Measurements from ENCODE around the gene POGZ. TPM values are rescaled to one million over a fixed set of nuclear protein-coding genes. Genes with fewer than 3 reads are reported as not detected.
"Not testable (repeated sequence)": the region's sequence is repeated elsewhere in the genome, so short reads cannot be mapped to it uniquely, and the experiment has no call there.

POGZ gene
- polyA plus RNA-seq, 6 donors from 2014 or later = 2.5 to 15.0 (median 8.0) TPM

DNA sequence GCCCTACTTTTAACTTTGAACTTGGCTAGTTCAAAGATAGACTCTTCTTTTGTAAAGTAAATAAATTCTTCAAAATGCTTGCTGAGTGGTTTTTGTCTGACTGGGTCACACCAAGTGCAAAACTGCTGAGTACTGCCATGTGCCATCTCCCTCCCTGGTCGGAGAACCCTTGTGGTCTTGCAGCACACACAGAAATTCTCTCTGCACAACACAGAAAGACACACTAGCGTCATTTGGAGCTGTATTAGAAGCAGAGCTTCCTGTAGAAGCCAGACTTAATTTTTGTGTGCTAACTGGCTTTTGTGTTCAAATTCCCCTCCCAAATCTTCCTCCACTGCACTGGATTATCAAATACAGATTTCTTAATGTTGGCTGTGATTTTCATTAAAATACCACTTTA is 57.4 kb downstream of the POGZ start:
- H3K4me1 Mint-ChIP-seq = peaks cover 17 to 22% (median 20%) of the 10 kb centered on the region in 3 donors
- DNase-seq (no peak), ATAC-seq (ENCODE audit: low read depth in 2 of 2) (no peak)
- peak overlapping the region in 5 of 8 donors; percentile 12 to 100 (median 63) for H3K4me3 Mint-ChIP-seq
- no peaks in the 10 kb centered on the region for H3K27me3 Mint-ChIP-seq
- no peaks in the 10 kb centered on the region for H3K9me3 Mint-ChIP-seq
- peak overlapping the region in 1 of 6 donors; percentile 99 for H3K27ac Mint-ChIP-seq
- peaks cover 6 to 18% of the 10 kb centered on the region in 2 donors for H3K36me3 Mint-ChIP-seq

GRCh38 chr1:151401125-151401788 is 58.0 kb downstream of the POGZ start:
- peaks cover 6 to 17% of the 10 kb centered on the region in 2 donors for H3K36me3 Mint-ChIP-seq
- H3K27me3 Mint-ChIP-seq = no peaks in the 10 kb centered on the region
- H3K9me3 Mint-ChIP-seq = no peaks in the 10 kb centered on the region
- ATAC-seq (ENCODE audit: low read depth in 2 of 2) = no peak
- peak overlapping the region in 6 of 8 donors; percentile 89 to 100 (median 98) for H3K4me3 Mint-ChIP-seq
- peaks cover 17 to 22% (median 20%) of the 10 kb centered on the region in 3 donors for H3K4me1 Mint-ChIP-seq
- peak overlapping the region; percentile 29 to 99 (median 92) for H3K27ac Mint-ChIP-seq
- DNase-seq = no peak

- H3K27me3 Mint-ChIP-seq = no peaks in the 10 kb centered on the region
- peak within 1 kb of the TSS; percentile 98 to 100 (median 99) for H3K27ac Mint-ChIP-seq
- peak; percentile 83 for DNase-seq
- ATAC-seq (ENCODE audit: low read depth in 2 of 2) = peak; percentile 95 to 96
- H3K9me3 Mint-ChIP-seq = no peaks in the 10 kb centered on the region
- peaks cover 17 to 22% (median 20%) of the 10 kb centered on the region in 3 donors for H3K4me1 Mint-ChIP-seq
- peak within 1 kb of the TSS; percentile 89 to 100 (median 98) for H3K4me3 Mint-ChIP-seq
- H3K36me3 Mint-ChIP-seq = peaks cover 6 to 8% of the 10 kb centered on the region in 2 donors
These were observed 59.7 kb downstream of the POGZ start, which contains the start of gene PSMB4 for GRCh38 chr1:151399324-151400171. PSMB4 (plus strand) TSS chr1:151399573; CDS start chr1:151399588, 15 bp downstream.

- not testable (repeated sequence) for H3K36me3 Mint-ChIP-seq, H3K9me3 Mint-ChIP-seq
These were observed 63.0 kb downstream of the POGZ start for GRCh38 chr1:151396265-151396664.

GRCh38 chr1:151393583-151393982 is 65.7 kb downstream of the POGZ start:
- Mint-ChIP-seq H3K4me3 (peak overlapping the region in 1 of 8 donors; percentile 15), H3K36me3 (no peaks in the 10 kb centered on the region), H3K4me1 (no peaks in the 10 kb centered on the region), H3K27ac (no peak overlapping the region), H3K9me3 (no peaks in the 10 kb centered on the region), H3K27me3 (no peaks in the 10 kb centered on the region)
- DNase-seq (no peak), ATAC-seq (ENCODE audit: low read depth in 2 of 2) (no peak)

More at GRCh38 chr1:151396265-151396664, 63.0 kb downstream of the POGZ start:
- Mint-ChIP-seq H3K4me3 (peak overlapping the region in 1 of 8 donors; percentile 47), H3K4me1 (peaks cover 17 to 19% (median 18%) of the 10 kb centered on the region in 3 donors)
- not testable (repeated sequence) for H3K27me3 Mint-ChIP-seq; ATAC-seq (ENCODE audit: low read depth in 2 of 2); DNase-seq; H3K27ac Mint-ChIP-seq

- H3K4me3 Mint-ChIP-seq = no peak overlapping the region
- no peak overlapping the region for H3K27ac Mint-ChIP-seq
- no peak for DNase-seq
- no peaks in the 10 kb centered on the region for H3K4me1 Mint-ChIP-seq
- no peaks in the 10 kb centered on the region for H3K9me3 Mint-ChIP-seq
- no peak for ATAC-seq (ENCODE audit: low read depth in 2 of 2)
- H3K27me3 Mint-ChIP-seq = no peaks in the 10 kb centered on the region
- H3K36me3 Mint-ChIP-seq = no peaks in the 10 kb centered on the region
These were observed 68.2 kb downstream of the POGZ start for GRCh38 chr1:151391079-151391563.

DNA sequence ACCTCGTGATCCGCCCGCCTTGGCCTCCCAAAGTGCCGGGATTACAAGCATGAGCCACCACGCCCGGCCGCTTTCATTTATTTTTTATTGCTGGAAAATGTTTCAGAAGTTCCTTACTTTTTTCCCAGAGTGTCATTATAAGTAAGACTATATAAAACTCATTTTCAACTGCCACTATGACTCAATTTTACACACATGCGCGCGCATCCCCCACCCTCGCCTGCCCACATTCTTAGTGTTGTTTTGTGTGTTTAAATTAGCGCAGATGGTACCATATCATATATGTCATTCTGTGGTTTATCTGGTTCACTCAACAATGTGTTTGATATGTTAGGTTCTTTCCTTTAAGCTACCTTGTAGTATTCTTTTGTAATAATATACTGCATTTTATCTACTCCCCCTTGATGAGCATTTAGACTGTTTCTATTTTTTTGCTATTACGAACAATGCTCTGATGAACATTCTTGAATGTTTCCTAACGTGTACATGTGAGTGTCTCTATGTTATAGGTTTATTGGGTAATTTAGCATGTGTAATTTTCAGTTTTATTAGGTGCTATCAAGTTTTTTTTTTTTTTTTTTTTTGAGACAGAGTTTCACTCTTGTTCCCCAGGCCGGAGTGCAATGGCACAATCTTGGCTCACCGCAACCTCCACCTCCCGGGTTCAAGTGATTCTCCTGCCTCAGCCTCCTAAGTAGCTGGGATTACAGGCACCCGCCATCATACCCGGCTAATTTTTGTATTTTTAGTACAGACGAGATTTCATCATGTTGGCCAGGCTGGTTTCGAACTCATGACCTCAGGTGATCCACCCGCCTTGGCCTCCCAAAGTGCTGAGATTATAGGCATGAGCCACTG is 68.8 kb downstream of the POGZ start:
- not testable (repeated sequence) for H3K27ac Mint-ChIP-seq; DNase-seq; H3K36me3 Mint-ChIP-seq; ATAC-seq (ENCODE audit: low read depth in 2 of 2); H3K4me1 Mint-ChIP-seq; H3K27me3 Mint-ChIP-seq; H3K4me3 Mint-ChIP-seq; H3K9me3 Mint-ChIP-seq

- DNase-seq = no peak
- no peaks in the 10 kb centered on the region for H3K4me1 Mint-ChIP-seq
- no peaks in the 10 kb centered on the region for H3K27me3 Mint-ChIP-seq
- no peak for ATAC-seq (ENCODE audit: low read depth in 2 of 2)
- H3K27ac Mint-ChIP-seq = peak overlapping the region in 1 of 6 donors; percentile 86
- H3K4me3 Mint-ChIP-seq = no peak overlapping the region
- peaks cover 0 to 1% (median 0%) of the 10 kb centered on the region in 7 donors for H3K9me3 Mint-ChIP-seq
- no peaks in the 10 kb centered on the region for H3K36me3 Mint-ChIP-seq
These were observed 73.3 kb downstream of the POGZ start for GRCh38 chr1:151386002-151386401.

DNA sequence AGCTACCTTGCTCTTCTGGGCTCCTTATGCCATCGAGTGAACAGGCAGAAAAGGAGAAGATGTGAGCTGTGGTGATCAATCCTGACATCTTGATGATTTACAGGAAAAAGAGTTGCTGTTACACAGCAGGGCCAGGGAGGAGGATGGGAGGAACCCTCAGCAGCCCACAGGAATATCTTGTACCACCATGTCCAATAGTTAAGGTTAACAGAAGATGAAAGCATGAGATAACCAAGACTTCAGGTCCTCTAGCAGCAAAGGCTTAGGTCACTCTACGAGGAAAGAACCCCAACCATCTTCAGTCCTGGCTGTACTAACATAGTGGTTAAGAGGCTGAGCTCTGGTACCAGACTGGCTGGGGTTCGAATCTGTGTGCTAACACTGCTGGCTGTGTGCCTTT is 74.7 kb downstream of the POGZ start:
- Mint-ChIP-seq H3K9me3 (peaks cover 0 to 1% (median 0%) of the 10 kb centered on the region in 7 donors), H3K27me3 (no peaks in the 10 kb centered on the region), H3K4me1 (no peaks in the 10 kb centered on the region), H3K4me3 (no peak overlapping the region), H3K36me3 (no peaks in the 10 kb centered on the region), H3K27ac (peak overlapping the region in 1 of 6 donors; percentile 40)
- no peak for DNase-seq
- no peak for ATAC-seq (ENCODE audit: low read depth in 2 of 2)

DNA sequence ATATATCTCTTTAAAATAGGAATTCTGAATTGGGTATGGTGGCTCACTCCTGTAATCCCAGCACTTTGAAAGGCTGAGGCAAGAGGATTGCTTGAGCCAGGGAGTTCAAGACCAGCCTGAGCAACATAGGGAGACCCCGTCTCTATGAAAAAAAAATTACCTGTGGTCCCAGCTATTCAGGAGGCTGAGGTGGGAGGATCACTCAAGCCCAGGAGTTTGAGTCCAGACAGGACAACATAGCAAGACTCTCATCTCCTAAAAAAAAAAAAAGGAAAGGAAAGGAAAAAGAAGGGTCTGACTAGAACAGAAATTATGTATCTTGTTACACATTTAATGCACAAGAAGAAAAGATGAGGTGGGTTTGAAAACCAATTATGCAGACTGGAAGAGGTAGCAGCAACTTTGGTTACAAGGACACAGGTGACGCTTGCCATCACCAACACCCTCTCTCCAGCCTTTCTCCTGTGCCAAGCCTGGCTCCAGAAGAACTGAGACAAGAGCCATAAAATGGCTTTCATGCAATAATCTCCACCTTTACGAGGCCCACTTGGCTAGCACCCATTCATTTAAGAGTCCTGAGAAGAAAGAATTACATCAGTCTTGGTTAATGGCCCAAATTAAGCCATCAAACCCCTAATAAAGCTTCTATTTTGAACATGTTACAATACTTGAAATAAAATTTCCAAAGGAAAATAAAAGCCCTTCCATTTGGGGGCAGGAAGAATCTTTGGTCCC is 82.0 kb downstream of the POGZ start:
- Mint-ChIP-seq H3K4me1 (no peaks in the 10 kb centered on the region), H3K27me3 (no peaks in the 10 kb centered on the region), H3K9me3 (no peaks in the 10 kb centered on the region), H3K27ac (no peak overlapping the region), H3K4me3 (no peak overlapping the region), H3K36me3 (no peaks in the 10 kb centered on the region)
- DNase-seq (no peak), ATAC-seq (ENCODE audit: low read depth in 2 of 2) (no peak)

GRCh38 chr1:151373196-151373595 is 86.1 kb downstream of the POGZ start:
- ATAC-seq (ENCODE audit: low read depth in 2 of 2) (no peak), DNase-seq (no peak)

DNA sequence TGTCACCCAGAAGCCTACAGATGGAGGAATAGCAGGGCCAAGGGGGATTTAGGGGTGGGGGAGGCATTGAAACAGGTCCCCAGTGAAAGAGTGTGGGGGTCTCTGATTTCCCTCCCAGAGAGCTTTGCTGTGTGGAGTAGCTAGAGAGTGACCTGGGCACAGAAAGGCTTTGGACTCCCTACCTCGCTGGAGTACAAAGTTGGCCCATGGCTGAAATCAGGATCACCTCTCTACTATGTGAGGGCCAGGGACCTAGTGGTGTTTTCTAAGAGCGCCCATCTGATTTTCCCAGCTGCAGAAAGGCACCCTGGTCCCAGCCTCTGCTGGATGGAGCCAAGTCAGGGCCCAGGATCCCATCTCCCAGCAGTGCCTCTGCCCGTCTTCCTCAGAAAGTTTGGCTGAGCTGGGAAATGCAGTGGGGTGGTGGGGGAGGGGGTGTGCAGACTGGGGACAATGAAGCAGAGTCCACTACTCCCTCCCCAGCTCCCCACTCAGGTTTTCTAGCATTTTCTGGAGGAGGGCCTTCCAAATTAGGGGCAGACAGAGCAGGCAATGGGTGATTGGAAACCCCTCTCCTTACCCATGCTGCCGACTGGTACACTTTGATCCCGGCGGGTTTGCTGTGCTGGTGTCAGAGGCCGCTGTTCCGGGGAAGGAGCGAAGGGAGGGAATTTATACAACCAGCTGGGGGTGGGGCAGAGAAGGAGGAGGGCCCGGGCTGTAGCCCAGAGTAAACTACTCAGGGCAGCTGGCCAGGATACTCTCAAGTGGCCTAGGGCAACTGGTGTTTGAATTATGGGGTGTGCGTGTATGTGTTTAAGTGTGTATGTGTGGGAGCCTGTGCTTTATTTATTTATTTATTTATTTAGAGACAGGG is 87.0 kb downstream of the POGZ start, which contains the start of gene SELENBP1:
Gene SELENBP1, minus strand, starts transcription at position 648 of the 877 bp plus-strand sequence. Its CDS starts 64 bp downstream, at position 584.
- no peak for ATAC-seq (ENCODE audit: low read depth in 2 of 2)
- H3K27me3 Mint-ChIP-seq = no peaks in the 10 kb centered on the region
- DNase-seq = no peak
- peak within 1 kb of the TSS in 2 of 6 donors; percentile 32 to 59 for H3K27ac Mint-ChIP-seq
- no peaks in the 10 kb centered on the region for H3K4me1 Mint-ChIP-seq
- H3K4me3 Mint-ChIP-seq = no peak within 1 kb of the TSS
- no peaks in the 10 kb centered on the region for H3K36me3 Mint-ChIP-seq
- H3K9me3 Mint-ChIP-seq = no peaks in the 10 kb centered on the region

More at GRCh38 chr1:151373196-151373595, 86.1 kb downstream of the POGZ start:
- no peaks in the 10 kb centered on the region for H3K36me3 Mint-ChIP-seq
- H3K27me3 Mint-ChIP-seq = no peaks in the 10 kb centered on the region
- no peak overlapping the region for H3K4me3 Mint-ChIP-seq
- no peak overlapping the region for H3K27ac Mint-ChIP-seq
- no peaks in the 10 kb centered on the region for H3K4me1 Mint-ChIP-seq
- H3K9me3 Mint-ChIP-seq = no peaks in the 10 kb centered on the region

Measured in naive B cell (primary cell).